ENCODE measurements around the gene ACAD9.

The ACAD9 gene

GRCh38 chr3:128933922-128934253 lies 54.5 kb downstream of the ACAD9 start:
- no peak for DNase-seq (ENCODE audit: low read depth)
- TF ChIP-seq CTCF (IDR thresholded peaks at IDR 0.05; ENCODE audit: control insufficient read depth, insufficient read depth, low read depth, low read length, missing control alignments): no peak

GRCh38 chr3:128935922-128936321 lies 56.5 kb downstream of the ACAD9 start:
- DNase-seq (ENCODE audit: low read depth): no peak
- H3K4me3 ChIP-seq (ENCODE audit: control insufficient read depth, low read depth, low read length): no peak overlapping the region
- no peak for TF ChIP-seq CTCF (IDR thresholded peaks at IDR 0.05; ENCODE audit: control insufficient read depth, insufficient read depth, low read depth, low read length, missing control alignments)

More at GRCh38 chr3:128933922-128934253, 54.5 kb downstream of the ACAD9 start:
- no peak overlapping the region for H3K4me3 ChIP-seq (ENCODE audit: control insufficient read depth, low read depth, low read length)

GRCh38 chr3:128936341-128936740 lies 56.9 kb downstream of the ACAD9 start:
- TF ChIP-seq CTCF (IDR thresholded peaks at IDR 0.05; ENCODE audit: control insufficient read depth, insufficient read depth, low read depth, low read length, missing control alignments): no peak
- DNase-seq (ENCODE audit: low read depth): no peak
- H3K4me3 ChIP-seq (ENCODE audit: control insufficient read depth, low read depth, low read length): no peak overlapping the region

GRCh38 chr3:128940252-128940651 lies 60.8 kb downstream of the ACAD9 start:
- no peak for DNase-seq (ENCODE audit: low read depth)
- TF ChIP-seq CTCF (IDR thresholded peaks at IDR 0.05; ENCODE audit: control insufficient read depth, insufficient read depth, low read depth, low read length, missing control alignments): no peak

GRCh38 chr3:128942161-128942952 lies 62.9 kb downstream of the ACAD9 start:
- no peak for DNase-seq (ENCODE audit: low read depth)
- no peak for TF ChIP-seq CTCF (IDR thresholded peaks at IDR 0.05; ENCODE audit: control insufficient read depth, insufficient read depth, low read depth, low read length, missing control alignments)
- H3K4me3 ChIP-seq (ENCODE audit: control insufficient read depth, low read depth, low read length): no peak overlapping the region

More at GRCh38 chr3:128940252-128940651, 60.8 kb downstream of the ACAD9 start:
- no peak overlapping the region for H3K4me3 ChIP-seq (ENCODE audit: control insufficient read depth, low read depth, low read length)

GRCh38 chr3:128945041-128945877 lies 65.8 kb downstream of the ACAD9 start:
- TF ChIP-seq CTCF (IDR thresholded peaks at IDR 0.05; ENCODE audit: control insufficient read depth, insufficient read depth, low read depth, low read length, missing control alignments): no peak
- H3K4me3 ChIP-seq (ENCODE audit: control insufficient read depth, low read depth, low read length): no peak overlapping the region
- DNase-seq (ENCODE audit: low read depth): no peak
